Measurements from ENCODE around the gene KIR3DL3. TPM values are rescaled to one million over a fixed set of nuclear protein-coding genes. Genes with fewer than 3 reads are reported as not detected.
"Not testable (repeated sequence)": the region's sequence is repeated elsewhere in the genome, so short reads cannot be mapped to it uniquely, and the experiment has no call there.

Gene KIR3DL3
- total and polyA plus RNA-seq, 7 donors, result 0.06 TPM; not detected in 6

DNA sequence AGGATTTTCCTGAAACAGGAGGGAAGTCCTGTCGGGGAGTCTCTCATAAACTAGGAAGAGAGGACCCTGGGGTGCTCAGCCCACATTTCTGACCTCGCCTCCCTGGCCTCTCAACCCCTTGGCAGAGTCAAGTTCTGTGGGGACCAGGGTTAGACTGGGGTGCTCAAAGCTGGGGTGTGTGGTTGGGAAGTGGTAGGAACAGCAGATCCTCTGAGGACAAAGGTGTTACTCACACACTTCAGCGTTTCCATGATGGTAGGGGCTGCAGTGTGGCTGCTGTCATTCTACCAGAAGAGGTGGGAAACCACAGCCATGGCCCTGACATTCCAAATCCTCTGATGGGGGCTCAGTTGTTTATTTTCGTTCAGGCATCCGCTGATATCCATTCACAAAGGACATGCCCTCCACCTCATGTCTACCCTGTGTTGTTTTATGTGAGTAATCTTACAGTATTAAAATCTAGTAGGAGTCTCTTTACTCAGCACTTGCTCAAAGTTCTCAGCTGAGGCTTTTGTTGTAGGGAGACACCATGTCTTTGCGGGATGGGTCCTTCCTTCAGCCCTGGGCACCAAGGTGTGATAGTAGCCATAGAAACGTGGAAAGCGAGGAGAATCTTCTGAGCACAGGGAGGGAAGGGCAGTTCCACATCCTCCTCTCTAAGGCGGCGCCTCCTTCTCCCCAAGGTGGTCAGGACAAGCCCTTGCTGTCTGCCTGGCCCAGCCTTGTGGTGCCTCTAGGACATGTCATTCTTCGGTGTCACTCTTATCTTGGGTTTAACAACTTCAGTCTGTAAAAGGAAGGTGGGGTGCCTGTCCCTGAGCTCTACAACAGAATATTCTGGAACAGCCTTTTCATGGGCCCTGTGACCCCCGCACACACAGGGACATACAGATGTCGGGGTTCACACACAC is 15.6 kb downstream of the KIR3DL3 start:
- Histone ChIP-seq H3K9me3 (no peaks in the 10 kb centered on the region), H3K36me3 (no peaks in the 10 kb centered on the region), H3K4me3 (no peak overlapping the region), H3K4me1 (no peaks in the 10 kb centered on the region), H3K27me3 (no peaks in the 10 kb centered on the region), H3K27ac (no peak overlapping the region)
- TF ChIP-seq POLR2AphosphoS5 (IDR thresholded peaks at IDR 0.05) (no peak), EP300 (IDR thresholded peaks at IDR 0.05) (no peak), POLR2A (IDR thresholded peaks at IDR 0.05) (no peak)
- TF ChIP-seq, protein P1, sequence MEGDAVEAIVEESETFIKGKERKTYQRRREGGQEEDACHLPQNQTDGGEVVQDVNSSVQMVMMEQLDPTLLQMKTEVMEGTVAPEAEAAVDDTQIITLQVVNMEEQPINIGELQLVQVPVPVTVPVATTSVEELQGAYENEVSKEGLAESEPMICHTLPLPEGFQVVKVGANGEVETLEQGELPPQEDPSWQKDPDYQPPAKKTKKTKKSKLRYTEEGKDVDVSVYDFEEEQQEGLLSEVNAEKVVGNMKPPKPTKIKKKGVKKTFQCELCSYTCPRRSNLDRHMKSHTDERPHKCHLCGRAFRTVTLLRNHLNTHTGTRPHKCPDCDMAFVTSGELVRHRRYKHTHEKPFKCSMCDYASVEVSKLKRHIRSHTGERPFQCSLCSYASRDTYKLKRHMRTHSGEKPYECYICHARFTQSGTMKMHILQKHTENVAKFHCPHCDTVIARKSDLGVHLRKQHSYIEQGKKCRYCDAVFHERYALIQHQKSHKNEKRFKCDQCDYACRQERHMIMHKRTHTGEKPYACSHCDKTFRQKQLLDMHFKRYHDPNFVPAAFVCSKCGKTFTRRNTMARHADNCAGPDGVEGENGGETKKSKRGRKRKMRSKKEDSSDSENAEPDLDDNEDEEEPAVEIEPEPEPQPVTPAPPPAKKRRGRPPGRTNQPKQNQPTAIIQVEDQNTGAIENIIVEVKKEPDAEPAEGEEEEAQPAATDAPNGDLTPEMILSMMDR (IDR thresholded peaks at IDR 0.05), result no peak
- DNase-seq, result no peak
- intact Hi-C loops (cut with DNase I), result no loop called here
- 81 to 85% methylated on average over 13 of the region's 13 CpGs for WGBS, 2 donors

DNA sequence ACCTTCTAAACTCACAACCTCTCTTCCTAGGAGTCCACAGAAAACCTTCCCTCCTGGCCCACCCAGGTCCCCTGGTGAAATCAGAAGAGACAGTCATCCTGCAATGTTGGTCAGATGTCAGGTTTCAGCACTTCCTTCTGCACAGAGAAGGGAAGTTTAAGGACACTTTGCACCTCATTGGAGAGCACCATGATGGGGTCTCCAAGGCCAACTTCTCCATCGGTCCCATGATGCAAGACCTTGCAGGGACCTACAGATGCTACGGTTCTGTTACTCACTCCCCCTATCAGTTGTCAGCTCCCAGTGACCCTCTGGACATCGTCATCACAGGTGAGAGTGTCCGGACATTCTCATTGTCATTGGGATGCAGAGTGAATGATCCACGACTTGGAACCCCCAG is 17.7 kb downstream of the KIR3DL3 start:
- H3K27me3 ChIP-seq; H3K4me3 ChIP-seq; H3K27ac ChIP-seq; DNase-seq; H3K36me3 ChIP-seq; intact Hi-C loops (cut with DNase I); H3K9me3 ChIP-seq; H3K4me1 ChIP-seq: not testable (repeated sequence)
- WGBS, 2 donors, result 70 to 72% methylated on average over 5 of the region's 5 CpGs

DNA sequence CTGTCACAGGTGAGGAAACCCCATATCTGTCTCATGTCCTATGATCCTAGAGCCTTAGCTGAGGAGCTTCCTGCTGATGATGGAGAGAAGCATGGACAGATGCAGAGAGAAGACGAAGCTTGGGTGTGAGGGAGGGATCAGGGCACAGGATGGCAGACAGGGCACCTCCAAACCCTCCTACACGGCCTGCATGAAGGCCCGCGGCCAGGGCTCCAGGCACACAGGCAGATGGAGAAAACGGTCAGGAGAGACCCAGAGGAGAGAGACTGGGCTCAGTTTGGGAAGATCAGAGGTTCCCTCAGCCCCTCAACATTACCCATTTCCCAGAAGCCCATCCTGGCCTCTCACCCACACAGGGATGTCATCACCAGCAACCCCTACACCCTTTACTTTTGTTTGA is 19.8 kb downstream of the KIR3DL3 start:
- H3K4me3 ChIP-seq; H3K36me3 ChIP-seq; H3K4me1 ChIP-seq; H3K27ac ChIP-seq; H3K9me3 ChIP-seq; H3K27me3 ChIP-seq; DNase-seq; intact Hi-C loops (cut with DNase I): not testable (repeated sequence)
- WGBS, 2 donors, result 73 to 79% methylated on average over 5 of the region's 5 CpGs

DNA sequence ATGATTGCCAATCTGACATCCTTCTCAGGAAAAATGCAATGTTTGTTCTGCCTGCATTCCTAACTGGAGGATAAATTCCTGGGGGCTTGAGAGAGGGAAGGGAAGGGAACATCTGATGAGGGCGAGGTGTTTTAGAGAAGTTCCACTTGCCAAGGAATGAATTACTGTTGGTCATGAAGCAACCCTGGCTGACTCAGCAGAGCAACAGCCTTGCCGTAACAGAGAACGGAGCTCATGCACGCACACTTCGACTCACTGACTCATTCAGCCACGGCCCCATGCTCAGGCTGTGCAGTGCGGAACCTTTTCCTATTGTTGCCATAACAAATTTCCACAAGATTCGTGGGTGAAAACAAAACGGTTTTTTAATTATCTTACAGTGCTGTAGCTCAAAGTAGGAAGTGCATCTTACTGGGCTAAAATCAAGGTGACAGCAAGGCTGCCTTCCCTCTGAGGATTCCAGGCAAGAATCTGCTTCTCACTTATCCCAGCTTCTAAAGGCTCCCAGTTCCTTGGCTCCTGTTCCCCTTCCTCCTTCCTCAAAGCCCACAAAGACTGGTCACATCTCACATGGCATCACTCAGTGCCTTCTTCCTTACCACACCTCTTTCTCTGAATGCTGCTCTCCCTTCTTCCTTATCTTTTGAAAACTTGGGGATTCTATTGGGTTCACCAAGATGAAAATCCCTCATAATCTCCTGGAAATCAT is 23.5 kb downstream of the KIR3DL3 start:
- DNase-seq; intact Hi-C loops (cut with DNase I); H3K27ac ChIP-seq; H3K36me3 ChIP-seq; H3K4me3 ChIP-seq; H3K27me3 ChIP-seq; H3K4me1 ChIP-seq; H3K9me3 ChIP-seq: not testable (repeated sequence)
- WGBS, 2 donors, result 64 to 75% methylated on average over 9 of the region's 9 CpGs

DNA sequence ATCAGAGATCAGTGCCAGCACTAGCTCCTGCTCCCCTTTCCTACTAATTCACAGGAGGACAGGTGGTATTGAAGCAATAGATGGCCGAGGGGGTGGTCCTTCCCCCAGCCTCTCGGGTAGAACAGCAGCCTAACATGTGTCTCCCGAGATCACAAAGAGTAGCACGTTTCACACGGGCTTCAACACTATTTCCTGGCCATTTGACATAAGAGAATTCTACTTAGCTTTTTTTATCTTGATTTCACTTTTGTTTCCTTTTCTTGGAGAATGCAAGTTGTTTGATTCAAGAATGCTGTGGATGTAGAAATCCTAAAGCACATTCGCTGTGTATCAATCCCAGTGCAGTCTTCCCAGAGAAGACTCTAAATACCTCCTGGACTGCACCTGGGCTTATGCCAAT is 26.0 kb downstream of the KIR3DL3 start:
- H3K9me3 ChIP-seq; H3K36me3 ChIP-seq; H3K4me1 ChIP-seq; H3K27ac ChIP-seq; H3K27me3 ChIP-seq; intact Hi-C loops (cut with DNase I); DNase-seq; H3K4me3 ChIP-seq: not testable (repeated sequence)
- 36 to 42% methylated on average over 6 of the region's 6 CpGs for WGBS, 2 donors

DNA sequence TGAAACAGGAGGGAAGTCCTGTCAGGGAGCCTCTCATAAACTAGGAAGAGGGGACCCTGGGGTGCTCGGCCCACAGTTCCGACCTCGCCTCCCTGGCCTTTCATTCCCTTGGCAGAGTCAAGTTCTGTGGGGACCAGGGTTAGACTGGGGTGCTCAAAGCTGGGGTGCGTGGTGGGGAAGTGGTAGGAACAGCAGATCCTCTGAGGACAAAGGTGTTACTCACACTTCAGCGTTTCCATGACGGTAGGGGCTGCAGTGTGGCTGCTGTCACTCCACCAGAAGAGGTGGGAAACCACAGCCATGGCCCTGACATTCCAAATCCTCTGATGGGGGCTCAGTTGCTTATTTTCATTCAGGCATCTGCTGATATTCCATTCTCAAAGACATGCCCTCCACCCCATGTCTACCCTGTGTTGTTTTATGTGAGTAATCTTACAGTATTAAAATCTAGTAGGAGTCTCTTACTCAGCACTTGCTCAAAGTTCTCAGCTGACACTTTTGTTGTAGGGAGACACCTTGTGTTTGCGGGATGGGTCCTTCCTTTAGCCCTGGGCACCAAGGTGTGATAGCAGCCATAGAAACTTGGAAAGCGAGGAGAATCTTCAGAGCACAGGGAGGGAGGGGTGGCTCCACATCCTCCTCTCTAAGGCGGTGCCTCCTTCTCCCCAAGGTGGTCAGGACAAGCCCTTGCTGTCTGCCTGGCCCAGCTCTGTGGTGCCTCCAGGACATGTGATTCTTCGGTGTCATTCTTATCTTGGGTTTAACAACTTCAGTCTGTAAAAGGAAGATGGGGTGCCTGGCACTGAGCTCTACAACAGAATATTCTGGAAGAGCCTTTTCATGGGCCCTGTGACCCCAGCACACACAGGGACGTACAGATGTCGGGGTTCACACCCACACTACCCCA is 32.2 kb downstream of the KIR3DL3 start:
- H3K27me3 ChIP-seq; intact Hi-C loops (cut with DNase I); H3K4me3 ChIP-seq; H3K36me3 ChIP-seq; H3K27ac ChIP-seq; H3K4me1 ChIP-seq; H3K9me3 ChIP-seq; DNase-seq: not testable (repeated sequence)
- WGBS, 2 donors, result 69 to 79% methylated on average over 11 of the region's 12 CpGs

DNA sequence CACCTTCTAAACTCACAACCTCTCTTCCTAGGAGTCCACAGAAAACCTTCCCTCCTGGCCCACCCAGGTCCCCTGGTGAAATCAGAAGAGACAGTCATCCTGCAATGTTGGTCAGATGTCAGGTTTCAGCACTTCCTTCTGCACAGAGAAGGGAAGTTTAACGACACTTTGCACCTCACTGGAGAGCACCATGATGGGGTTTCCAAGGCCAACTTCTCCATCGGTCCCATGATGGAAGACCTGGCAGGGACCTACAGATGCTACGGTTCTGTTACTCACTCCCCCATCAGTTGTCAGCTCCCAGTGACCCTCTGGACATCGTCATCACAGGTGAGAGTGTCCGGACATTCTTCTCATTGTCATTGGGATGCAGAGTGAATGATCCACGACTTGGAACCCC is 34.3 kb downstream of the KIR3DL3 start:
- intact Hi-C loops (cut with DNase I), result not testable (repeated sequence)
- 60 to 69% methylated on average over 6 of the region's 6 CpGs for WGBS, 2 donors

DNA sequence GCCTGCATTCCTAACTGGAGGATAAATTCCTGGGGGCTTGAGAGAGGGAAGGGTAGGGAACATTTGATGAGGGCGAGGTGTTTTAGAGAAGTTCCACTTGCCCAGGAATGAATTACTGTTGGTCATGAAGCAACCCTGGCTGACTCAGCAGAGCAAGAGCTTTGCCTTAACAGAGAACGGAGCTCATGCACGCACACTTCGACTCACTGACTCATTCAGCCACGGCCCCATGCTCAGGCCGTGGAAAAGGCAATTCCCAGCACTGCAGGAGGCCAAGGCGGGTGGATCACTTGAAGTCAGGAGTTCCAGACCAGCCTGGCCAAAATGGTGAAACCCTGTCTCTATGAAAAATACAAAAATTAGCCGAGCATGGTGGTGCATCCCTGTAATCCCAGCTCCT is 40.0 kb downstream of the KIR3DL3 start:
- H3K27me3 ChIP-seq; H3K4me3 ChIP-seq; DNase-seq; H3K9me3 ChIP-seq; H3K36me3 ChIP-seq; H3K4me1 ChIP-seq; intact Hi-C loops (cut with DNase I); H3K27ac ChIP-seq: not testable (repeated sequence)
- 75 to 81% methylated on average over 8 of the region's 8 CpGs for WGBS, 2 donors

More for the DNA sequence above, 34.3 kb downstream of the KIR3DL3 start:
- H3K36me3 ChIP-seq, H3K27me3 ChIP-seq, DNase-seq, H3K4me1 ChIP-seq, H3K27ac ChIP-seq, H3K4me3 ChIP-seq, H3K9me3 ChIP-seq: not testable (repeated sequence)

DNA sequence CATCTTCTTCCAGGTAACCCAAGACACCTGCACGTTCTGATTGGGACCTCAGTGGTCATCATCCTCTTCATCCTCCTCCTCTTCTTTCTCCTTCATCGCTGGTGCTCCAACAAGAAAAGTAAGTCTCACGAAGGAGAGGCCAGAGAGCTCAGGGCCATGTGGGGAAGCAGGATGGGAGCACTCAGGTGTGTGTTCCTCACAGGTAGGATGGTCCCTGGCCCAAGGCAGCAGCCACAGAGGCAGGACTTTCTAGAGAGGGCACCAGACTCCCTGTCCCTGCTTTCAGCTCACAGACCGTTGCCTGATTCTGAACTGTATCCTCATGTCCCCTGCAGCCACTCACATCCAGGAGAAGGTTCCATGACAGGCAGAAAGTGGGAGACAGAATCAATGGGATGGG is 42.2 kb downstream of the KIR3DL3 start:
- intact Hi-C loops (cut with DNase I); H3K9me3 ChIP-seq; DNase-seq; H3K4me3 ChIP-seq; H3K27me3 ChIP-seq; H3K4me1 ChIP-seq; H3K36me3 ChIP-seq; H3K27ac ChIP-seq: not testable (repeated sequence)
- 77 to 81% methylated on average over 4 of the region's 4 CpGs for WGBS, 2 donors

DNA sequence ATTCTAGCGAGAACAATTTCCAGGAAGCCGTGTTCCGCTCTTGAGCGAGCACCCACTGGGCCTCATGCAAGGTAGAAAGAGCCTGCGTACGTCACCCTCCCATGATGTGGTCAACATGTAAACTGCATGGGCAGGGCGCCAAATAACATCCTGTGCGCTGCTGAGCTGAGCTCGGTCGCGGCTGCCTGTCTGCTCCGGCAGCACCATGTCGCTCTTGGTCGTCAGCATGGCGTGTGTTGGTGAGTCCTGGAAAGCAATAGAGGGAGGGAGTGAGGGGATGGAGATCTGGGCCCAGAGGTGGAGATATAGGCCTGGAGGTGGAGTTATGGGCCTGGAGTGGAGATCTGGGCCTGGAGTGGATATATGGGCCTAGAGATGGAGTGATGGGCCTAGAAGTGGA is 45.4 kb downstream of the KIR3DL3 start, which contains the start of gene KIR2DL1:
TSS of gene KIR2DL1 (plus strand) at position 148 of the 400 bp plus-strand sequence. CDS start at position 206, 58 bp downstream.
- H3K4me1 ChIP-seq; H3K27ac ChIP-seq; DNase-seq; H3K27me3 ChIP-seq; H3K36me3 ChIP-seq; H3K9me3 ChIP-seq; H3K4me3 ChIP-seq; intact Hi-C loops (cut with DNase I): not testable (repeated sequence)
- 92 to 93% methylated on average over 15 of the region's 15 CpGs for WGBS, 2 donors

DNA sequence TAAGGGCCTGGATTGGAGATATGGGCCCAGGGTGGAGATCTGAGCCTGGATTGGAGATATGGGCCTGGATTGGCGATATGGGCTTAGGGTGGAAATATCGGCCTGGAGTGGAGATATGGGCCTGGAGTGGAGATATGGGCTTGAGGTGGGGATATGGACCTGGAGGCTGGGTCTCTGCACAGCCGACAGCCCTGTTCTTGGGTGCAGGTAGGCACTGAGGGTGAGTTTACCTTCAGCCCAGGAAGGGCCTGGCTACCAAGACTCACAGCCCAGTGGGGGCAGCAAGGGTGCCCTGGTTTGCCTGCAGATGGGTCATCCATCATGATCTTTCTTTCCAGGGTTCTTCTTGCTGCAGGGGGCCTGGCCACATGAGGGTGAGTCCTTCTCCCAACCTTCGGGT is 46.3 kb downstream of the KIR3DL3 start:
- H3K27me3 ChIP-seq; H3K36me3 ChIP-seq; intact Hi-C loops (cut with DNase I); H3K4me1 ChIP-seq; H3K4me3 ChIP-seq; DNase-seq; H3K9me3 ChIP-seq; H3K27ac ChIP-seq: not testable (repeated sequence)
- WGBS, 2 donors, result 88% methylated on average over 3 to 4 of the region's 4 CpGs

All from sigmoid colon (tissue), 7 donors.